Stomach (tissue), 9 donors: Measurements from ENCODE around the gene GPATCH3. TPM values are rescaled to one million over a fixed set of nuclear protein-coding genes. Genes with fewer than 3 reads are reported as not detected.

ENCODE experiments used
- DNase-seq, 2 donors: peaks; one replicate each; pipeline versions ENCODE4 v3.0.0 to v3.0.0-alpha.2; 2013 to 2019
- H3K27ac ChIP-seq, 5 donors: fragments of 200-600 bp in 4 of 5; sonication (generic) in 4 of 5; one replicate each; pipeline ENCODE4 v1.5.1; 2013 to 2019; ENCODE audit warnings: mild to moderate bottlenecking in 1 of 5, moderate library complexity in 1 of 5
- H3K27me3 ChIP-seq, 3 donors: fragments of 200-600 bp; sonication (generic); one replicate each; pipeline ENCODE4 v1.5.1; 2017 to 2019; ENCODE audit warnings: mixed run types in 1 of 3
- H3K36me3 ChIP-seq, 4 donors: fragments of 200-600 bp; sonication (generic); 1 replicate in 3 of 4; 2 replicates in 1 of 4; pipeline ENCODE4 v1.5.1; 2016 to 2019
- H3K4me1 ChIP-seq, 4 donors: fragments of 200-600 bp; sonication (generic); one replicate each; pipeline ENCODE4 v1.5.1; 2016 to 2019
- H3K4me3 ChIP-seq, 4 donors: fragments of 200-600 bp; sonication (generic) in 3 of 4; one replicate each; pipeline ENCODE4 v1.5.1; 2016 to 2019; ENCODE audit warnings: mild to moderate bottlenecking in 1 of 4
- H3K9me3 ChIP-seq, 4 donors: fragments of 200-600 bp; sonication (generic); one replicate each; pipeline ENCODE4 v1.5.1; 2016 to 2019
- CTCF ChIP-seq, 7 experiments: fragments of 450-650 bp in 4 of 7; fragments of 200-600 bp in 3 of 7; sonication (generic) in 3 of 7; IDR thresholded peaks; one replicate each; pipeline ENCODE4 v1.5.1; 2016 to 2019; ENCODE audit warnings: antibody characterized with exemption in 7 of 7, control low read depth in 2 of 7, mild to moderate bottlenecking in 1 of 7
- EP300 ChIP-seq: sonication (generic); formaldehyde crosslinking; IDR thresholded peaks from one replicate; pipeline ENCODE4 v1.6.1; 2017; ENCODE audit warnings: antibody characterized with exemption
- POLR2A ChIP-seq, 4 donors: fragments of 450-650 bp; IDR thresholded peaks; one replicate each; pipeline ENCODE4 v1.6.1; 2016; ENCODE audit warnings: antibody characterized with exemption in 4 of 4, control low read depth in 2 of 4, mild to moderate bottlenecking in 1 of 4, moderate library complexity in 1 of 4
- POLR2AphosphoS5 ChIP-seq, 3 donors: sonication (generic); formaldehyde crosslinking; IDR thresholded peaks; one replicate each; pipeline ENCODE4 v1.6.1; 2016; ENCODE audit warnings: antibody characterized with exemption in 3 of 3
- WGBS, 5 donors: extraction: QIAGEN DNeasy Blood & Tissue Kit in 3 of 5; methylation state at CpG; one replicate each; pipeline versions ENCODE4 v1.1.5 to v1.1.7; 2013 to 2018; 5-methylcytosine and 5-hydroxymethylcytosine counted together
- intact Hi-C: fragments of 100-400 bp; cut with DNase I; formaldehyde crosslinking; loops from one replicate; pipeline ENCODE4 v1.15.1; 2023; ENCODE audit warnings: low total_unique reads
- polyA plus RNA-seq, 3 donors: library from polyadenylated mRNA; stranded (reverse); fragments of 200-250 nt; gene quantifications; one replicate each; pipeline ENCODE4 v1.2.3, GENCODE V29; 2013
- total RNA-seq, 5 donors: library from RNA; depleted of rRNA; stranded (reverse); fragments of >200 nt; gene quantifications; one replicate each; pipeline versions ENCODE4 v1.1.0 to v1.2.3, GENCODE V29; 2014 to 2016
- donor health status: healthy with polysubstance abuse.
- donor health status: Bipolar disorder and iron deficiency.
- donor health status: healthy.

GPATCH3 gene
- total and polyA plus RNA-seq, 8 donors = 3.1 to 42.0 (median 12.8) TPM

GRCh38 chr1:26862781-26863684, 37.2 kb downstream of the GPATCH3 start, which contains the start of gene SFN:
TSS of gene SFN (plus strand) at chr1:26863149. CDS start at chr1:26863213, 64 bp downstream.
- intact Hi-C loops = no loop called here
- peak within 1 kb of the TSS; percentile 88 to 99 (median 96) for H3K27ac ChIP-seq
- TF ChIP-seq CTCF (IDR thresholded peaks at IDR 0.05) (peak in 5 of 7 experiments; percentile 10 to 55 (median 50)), POLR2A (IDR thresholded peaks at IDR 0.05) (peak in 2 of 4 donors; percentile 41 to 63), EP300 (no peak), POLR2AphosphoS5 (IDR thresholded peaks at IDR 0.05) (peak in 2 of 3 donors; percentile 85 to 88)

DNA sequence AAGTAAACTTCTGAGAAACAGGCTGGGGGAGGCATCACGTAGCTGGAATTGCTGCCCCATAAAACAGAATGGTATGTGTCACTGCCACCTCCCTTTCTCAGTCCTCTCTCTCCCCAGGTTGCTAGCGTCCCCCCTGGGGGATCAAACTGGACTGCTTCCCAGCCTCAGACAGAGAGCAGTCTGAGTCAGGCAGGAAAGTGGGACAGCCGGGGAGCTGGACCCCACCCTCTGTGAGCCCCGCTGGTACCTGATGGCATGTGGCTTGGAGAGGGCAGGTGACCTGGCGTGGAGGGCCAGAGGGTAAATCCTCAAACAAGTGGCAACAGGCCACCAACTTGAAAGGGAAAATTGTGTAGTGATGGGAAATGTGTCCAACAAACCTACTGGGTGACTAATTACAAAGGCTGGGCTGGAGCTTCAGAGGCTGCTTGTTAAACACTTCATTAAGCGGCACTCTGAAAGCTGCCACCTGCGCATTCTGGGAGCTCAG, 38.3 kb downstream of the GPATCH3 start:
- Histone ChIP-seq H3K4me3 (no peak overlapping the region), H3K36me3 (peaks cover 0 to 16% (median 13%) of the 10 kb centered on the region in 4 donors), H3K9me3 (no peaks in the 10 kb centered on the region), H3K27ac (peak overlapping the region; percentile 74 to 99 (median 96)), H3K4me1 (peaks cover 16 to 36% (median 26%) of the 10 kb centered on the region in 4 donors), H3K27me3 (no peaks in the 10 kb centered on the region)
- TF ChIP-seq CTCF (IDR thresholded peaks at IDR 0.05) = no peak
- no peak for TF ChIP-seq EP300
- TF ChIP-seq POLR2A (IDR thresholded peaks at IDR 0.05) = no peak
- TF ChIP-seq POLR2AphosphoS5 (IDR thresholded peaks at IDR 0.05) = no peak
- intact Hi-C loops = no loop called here
- no peak for DNase-seq
- WGBS, 5 donors = 82 to 91% (median 89%) methylated on average over 7 of the region's 7 CpGs

More at GRCh38 chr1:26862781-26863684, 37.2 kb downstream of the GPATCH3 start, which contains the start of gene SFN:
- Histone ChIP-seq H3K4me1 (peaks cover 16 to 36% (median 26%) of the 10 kb centered on the region in 4 donors), H3K4me3 (peak within 1 kb of the TSS; percentile 58 to 65 (median 61)), H3K27me3 (no peaks in the 10 kb centered on the region), H3K9me3 (no peaks in the 10 kb centered on the region), H3K36me3 (peaks cover 0 to 5% (median 2%) of the 10 kb centered on the region in 4 donors)
- WGBS, 5 donors = 29 to 57% (median 36%) methylated on average over 20 to 37 of the region's 37 CpGs
- peak; percentile 88 to 94 for DNase-seq

DNA sequence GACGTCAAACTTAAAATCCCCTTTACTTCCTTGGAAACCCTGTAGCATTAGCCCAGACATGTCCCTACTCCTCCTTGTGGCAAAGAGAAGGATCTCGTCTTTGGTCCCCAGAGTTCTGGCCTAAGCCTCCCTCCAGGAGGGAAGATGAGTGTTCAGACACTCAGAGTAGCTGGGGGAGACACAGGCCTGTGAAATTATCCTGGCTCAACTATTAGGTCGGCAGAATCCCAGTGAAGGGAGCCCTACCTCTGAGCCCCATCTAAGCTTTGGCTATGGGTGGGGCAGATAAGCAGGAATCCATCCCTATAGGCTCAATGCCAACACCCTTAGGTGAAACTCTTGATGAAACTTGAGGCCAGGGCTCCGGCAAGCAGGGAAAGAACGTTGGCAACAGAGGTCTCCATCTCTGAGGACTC, 39.0 kb downstream of the GPATCH3 start:
- Histone ChIP-seq H3K27me3 (no peaks in the 10 kb centered on the region), H3K9me3 (no peaks in the 10 kb centered on the region), H3K4me3 (no peak overlapping the region), H3K4me1 (peaks cover 16 to 36% (median 26%) of the 10 kb centered on the region in 4 donors), H3K36me3 (peaks cover 0 to 22% (median 19%) of the 10 kb centered on the region in 4 donors), H3K27ac (peak overlapping the region in 1 of 5 donors; percentile 92)
- DNase-seq = no peak
- intact Hi-C loops = no loop called here
- WGBS, 5 donors = 47 to 70% (median 49%) methylated on average over 5 of the region's 5 CpGs
- TF ChIP-seq EP300 (no peak), CTCF (IDR thresholded peaks at IDR 0.05) (no peak), POLR2AphosphoS5 (IDR thresholded peaks at IDR 0.05) (no peak), POLR2A (IDR thresholded peaks at IDR 0.05) (no peak)

GRCh38 chr1:26858891-26859640, 41.2 kb downstream of the GPATCH3 start:
- H3K4me1 ChIP-seq = peaks cover 6 to 38% (median 9%) of the 10 kb centered on the region in 4 donors
- DNase-seq = no peak
- H3K9me3 ChIP-seq = no peaks in the 10 kb centered on the region
- 87 to 96% (median 89%) methylated on average over 7 of the region's 7 CpGs for WGBS, 5 donors
- intact Hi-C loops = no loop called here
- H3K27ac ChIP-seq = no peak overlapping the region
- TF ChIP-seq CTCF (IDR thresholded peaks at IDR 0.05) (no peak), POLR2A (IDR thresholded peaks at IDR 0.05) (no peak), POLR2AphosphoS5 (IDR thresholded peaks at IDR 0.05) (no peak), EP300 (no peak)
- peaks cover 6 to 44% (median 41%) of the 10 kb centered on the region in 4 donors for H3K36me3 ChIP-seq
- no peak overlapping the region for H3K4me3 ChIP-seq
- H3K27me3 ChIP-seq = no peaks in the 10 kb centered on the region
